Liver (tissue), 3 donors: Measurements from ENCODE around the gene DDX1.

Experiments
- FOXA1 ChIP-seq: IDR thresholded peaks from 2 replicates; pipeline ENCODE4 v1.6.1; 2016; ENCODE audit warnings: antibody characterized with exemption
- FOXA2 ChIP-seq: IDR thresholded peaks from 2 replicates; pipeline ENCODE4 v1.6.1; 2016; ENCODE audit warnings: antibody characterized with exemption
- GABPA ChIP-seq, 2 donors: IDR thresholded peaks in 1 of 2; conservative IDR thresholded peaks in 1 of 2; 2 replicates each; pipeline ENCODE4 v1.6.1; 2016; ENCODE audit warnings: antibody characterized with exemption in 2 of 2, mild to moderate bottlenecking in 1 of 2, moderate library complexity in 1 of 2
- HNF4G ChIP-seq: IDR thresholded peaks from 2 replicates; pipeline ENCODE4 v1.6.1; 2016; ENCODE audit warnings: antibody characterized with exemption
- JUND ChIP-seq, 2 donors: IDR thresholded peaks; 2 replicates each; pipeline ENCODE4 v1.6.1; 2016; ENCODE audit warnings: antibody characterized with exemption in 2 of 2
- RAD21 ChIP-seq, 2 donors: IDR thresholded peaks; 2 replicates each; pipeline ENCODE4 v1.6.1; 2016; ENCODE audit warnings: antibody characterized with exemption in 2 of 2, mild to moderate bottlenecking in 2 of 2
- RXRA ChIP-seq, 2 donors: IDR thresholded peaks; 2 replicates each; pipeline ENCODE4 v1.6.1; 2017 to 2018; ENCODE audit warnings: antibody characterized with exemption in 2 of 2, mild to moderate bottlenecking in 1 of 2
- TAF1 ChIP-seq: conservative IDR thresholded peaks from 2 replicates; pipeline ENCODE4 v1.6.1; 2016; ENCODE audit warnings: antibody characterized with exemption, mild to moderate bottlenecking
- YY1 ChIP-seq: IDR thresholded peaks from 2 replicates; pipeline ENCODE4 v1.6.1; 2016; ENCODE audit warnings: antibody characterized with exemption, mild to moderate bottlenecking
- TF ChIP-seq, protein P1 (sequence below): fragments of 150-350 bp; IDR thresholded peaks from 2 replicates; pipeline ENCODE4 v1.5.1; 2017; ENCODE audit warnings: improper control_type of control experiment, low read depth, low read length; ENCODE audit not compliant: missing input control
- TF ChIP-seq, protein P2 (sequence below): IDR thresholded peaks from 2 replicates; pipeline ENCODE4 v1.6.1; 2016; ENCODE audit warnings: antibody characterized with exemption
- TF ChIP-seq, protein P3 (sequence below): IDR thresholded peaks from 2 replicates; pipeline ENCODE4 v1.6.1; 2016; ENCODE audit warnings: antibody characterized with exemption
- TF ChIP-seq, protein P4 (sequence below): IDR thresholded peaks from 2 replicates; pipeline ENCODE4 v1.6.1; 2016; ENCODE audit warnings: antibody characterized with exemption
- TF ChIP-seq, protein P5 (sequence below): IDR thresholded peaks from 2 replicates; pipeline ENCODE4 v1.6.1; 2016; ENCODE audit warnings: antibody characterized with exemption, mild to moderate bottlenecking
- donor health status: healthy.
- donor health status: healthy.

DNA sequence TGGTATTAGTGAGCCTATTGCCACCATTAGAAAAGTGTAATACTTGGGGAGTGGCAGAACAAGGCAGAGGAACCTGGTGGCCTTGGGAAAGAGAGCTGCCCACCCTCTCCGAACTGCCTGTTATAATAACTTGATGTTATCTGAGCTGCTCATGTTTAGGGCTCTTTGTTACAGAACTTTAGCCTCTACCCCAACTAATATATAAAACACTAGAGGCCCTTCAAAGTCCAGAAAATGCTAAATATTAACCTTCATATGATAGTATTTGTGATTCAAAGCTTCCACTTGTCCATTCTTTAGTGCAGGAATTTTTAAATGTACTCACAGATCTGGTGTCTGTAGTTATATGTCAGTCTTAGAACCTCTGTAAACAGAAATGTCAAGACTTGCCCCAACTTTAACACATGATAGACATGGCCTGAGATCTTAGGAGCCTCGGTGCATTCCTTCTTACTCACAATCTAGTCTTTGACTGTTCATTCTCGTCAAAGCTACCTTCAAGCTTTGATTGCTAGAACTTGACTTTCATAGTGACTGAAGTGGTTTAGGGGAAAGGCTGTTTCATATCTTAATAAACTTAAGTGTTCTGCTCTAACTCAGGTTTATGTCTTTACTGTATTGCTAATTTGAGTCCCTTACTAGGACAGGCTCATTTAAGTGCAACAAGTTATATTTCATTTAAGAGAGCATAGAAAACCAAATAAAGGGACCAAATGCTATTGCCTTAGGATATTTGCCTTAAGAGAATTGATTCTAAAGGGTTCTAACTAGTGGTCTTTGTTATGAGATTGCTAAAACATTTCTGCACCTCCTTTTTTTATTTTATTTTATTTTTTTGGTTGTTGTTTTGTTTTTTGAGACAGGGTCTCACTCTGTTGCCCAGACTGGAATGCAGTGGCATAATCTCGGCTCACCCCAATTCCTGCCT, 41.6 kb downstream of the DDX1 start:
- TF ChIP-seq, protein P1, sequence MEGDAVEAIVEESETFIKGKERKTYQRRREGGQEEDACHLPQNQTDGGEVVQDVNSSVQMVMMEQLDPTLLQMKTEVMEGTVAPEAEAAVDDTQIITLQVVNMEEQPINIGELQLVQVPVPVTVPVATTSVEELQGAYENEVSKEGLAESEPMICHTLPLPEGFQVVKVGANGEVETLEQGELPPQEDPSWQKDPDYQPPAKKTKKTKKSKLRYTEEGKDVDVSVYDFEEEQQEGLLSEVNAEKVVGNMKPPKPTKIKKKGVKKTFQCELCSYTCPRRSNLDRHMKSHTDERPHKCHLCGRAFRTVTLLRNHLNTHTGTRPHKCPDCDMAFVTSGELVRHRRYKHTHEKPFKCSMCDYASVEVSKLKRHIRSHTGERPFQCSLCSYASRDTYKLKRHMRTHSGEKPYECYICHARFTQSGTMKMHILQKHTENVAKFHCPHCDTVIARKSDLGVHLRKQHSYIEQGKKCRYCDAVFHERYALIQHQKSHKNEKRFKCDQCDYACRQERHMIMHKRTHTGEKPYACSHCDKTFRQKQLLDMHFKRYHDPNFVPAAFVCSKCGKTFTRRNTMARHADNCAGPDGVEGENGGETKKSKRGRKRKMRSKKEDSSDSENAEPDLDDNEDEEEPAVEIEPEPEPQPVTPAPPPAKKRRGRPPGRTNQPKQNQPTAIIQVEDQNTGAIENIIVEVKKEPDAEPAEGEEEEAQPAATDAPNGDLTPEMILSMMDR = no peak
- TF ChIP-seq, protein P2, sequence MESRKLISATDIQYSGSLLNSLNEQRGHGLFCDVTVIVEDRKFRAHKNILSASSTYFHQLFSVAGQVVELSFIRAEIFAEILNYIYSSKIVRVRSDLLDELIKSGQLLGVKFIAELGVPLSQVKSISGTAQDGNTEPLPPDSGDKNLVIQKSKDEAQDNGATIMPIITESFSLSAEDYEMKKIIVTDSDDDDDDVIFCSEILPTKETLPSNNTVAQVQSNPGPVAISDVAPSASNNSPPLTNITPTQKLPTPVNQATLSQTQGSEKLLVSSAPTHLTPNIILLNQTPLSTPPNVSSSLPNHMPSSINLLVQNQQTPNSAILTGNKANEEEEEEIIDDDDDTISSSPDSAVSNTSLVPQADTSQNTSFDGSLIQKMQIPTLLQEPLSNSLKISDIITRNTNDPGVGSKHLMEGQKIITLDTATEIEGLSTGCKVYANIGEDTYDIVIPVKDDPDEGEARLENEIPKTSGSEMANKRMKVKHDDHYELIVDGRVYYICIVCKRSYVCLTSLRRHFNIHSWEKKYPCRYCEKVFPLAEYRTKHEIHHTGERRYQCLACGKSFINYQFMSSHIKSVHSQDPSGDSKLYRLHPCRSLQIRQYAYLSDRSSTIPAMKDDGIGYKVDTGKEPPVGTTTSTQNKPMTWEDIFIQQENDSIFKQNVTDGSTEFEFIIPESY = no peak
- TF ChIP-seq YY1 (no peak), TAF1 (no peak), HNF4G (no peak), JUND (IDR thresholded peaks at IDR 0.05) (no peak), RXRA (IDR thresholded peaks at IDR 0.05) (no peak), RAD21 (IDR thresholded peaks at IDR 0.05) (no peak), FOXA1 (no peak), FOXA2 (no peak), GABPA (IDR thresholded peaks at IDR 0.05 in 1 of 2, conservative IDR thresholded peaks at IDR 0.05 in 1 of 2) (no peak)
- TF ChIP-seq, protein P3, sequence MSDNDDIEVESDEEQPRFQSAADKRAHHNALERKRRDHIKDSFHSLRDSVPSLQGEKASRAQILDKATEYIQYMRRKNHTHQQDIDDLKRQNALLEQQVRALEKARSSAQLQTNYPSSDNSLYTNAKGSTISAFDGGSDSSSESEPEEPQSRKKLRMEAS = no peak
- TF ChIP-seq, protein P4, sequence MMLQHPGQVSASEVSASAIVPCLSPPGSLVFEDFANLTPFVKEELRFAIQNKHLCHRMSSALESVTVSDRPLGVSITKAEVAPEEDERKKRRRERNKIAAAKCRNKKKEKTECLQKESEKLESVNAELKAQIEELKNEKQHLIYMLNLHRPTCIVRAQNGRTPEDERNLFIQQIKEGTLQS = no peak
- TF ChIP-seq, protein P5, sequence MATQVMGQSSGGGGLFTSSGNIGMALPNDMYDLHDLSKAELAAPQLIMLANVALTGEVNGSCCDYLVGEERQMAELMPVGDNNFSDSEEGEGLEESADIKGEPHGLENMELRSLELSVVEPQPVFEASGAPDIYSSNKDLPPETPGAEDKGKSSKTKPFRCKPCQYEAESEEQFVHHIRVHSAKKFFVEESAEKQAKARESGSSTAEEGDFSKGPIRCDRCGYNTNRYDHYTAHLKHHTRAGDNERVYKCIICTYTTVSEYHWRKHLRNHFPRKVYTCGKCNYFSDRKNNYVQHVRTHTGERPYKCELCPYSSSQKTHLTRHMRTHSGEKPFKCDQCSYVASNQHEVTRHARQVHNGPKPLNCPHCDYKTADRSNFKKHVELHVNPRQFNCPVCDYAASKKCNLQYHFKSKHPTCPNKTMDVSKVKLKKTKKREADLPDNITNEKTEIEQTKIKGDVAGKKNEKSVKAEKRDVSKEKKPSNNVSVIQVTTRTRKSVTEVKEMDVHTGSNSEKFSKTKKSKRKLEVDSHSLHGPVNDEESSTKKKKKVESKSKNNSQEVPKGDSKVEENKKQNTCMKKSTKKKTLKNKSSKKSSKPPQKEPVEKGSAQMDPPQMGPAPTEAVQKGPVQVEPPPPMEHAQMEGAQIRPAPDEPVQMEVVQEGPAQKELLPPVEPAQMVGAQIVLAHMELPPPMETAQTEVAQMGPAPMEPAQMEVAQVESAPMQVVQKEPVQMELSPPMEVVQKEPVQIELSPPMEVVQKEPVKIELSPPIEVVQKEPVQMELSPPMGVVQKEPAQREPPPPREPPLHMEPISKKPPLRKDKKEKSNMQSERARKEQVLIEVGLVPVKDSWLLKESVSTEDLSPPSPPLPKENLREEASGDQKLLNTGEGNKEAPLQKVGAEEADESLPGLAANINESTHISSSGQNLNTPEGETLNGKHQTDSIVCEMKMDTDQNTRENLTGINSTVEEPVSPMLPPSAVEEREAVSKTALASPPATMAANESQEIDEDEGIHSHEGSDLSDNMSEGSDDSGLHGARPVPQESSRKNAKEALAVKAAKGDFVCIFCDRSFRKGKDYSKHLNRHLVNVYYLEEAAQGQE = no peak
